Cardiac fibroblast (primary cell): ENCODE data around the gene ZNF396.

ENCODE experiments used
- DNase-seq, 2 donors: peaks; one replicate each; pipeline versions ENCODE4 v3.0.0 to v3.0.0-alpha.2; 2010; ENCODE audit warnings: low read depth in 2 of 2
- H3K4me3 ChIP-seq, 2 donors: replicated peaks in 1 of 2; 1 replicate in 1 of 2; 2 replicates in 1 of 2; pipeline ENCODE4 v1.5.1; 2011; ENCODE audit warnings: low read depth in 2 of 2, low read length in 2 of 2, mild to moderate bottlenecking in 2 of 2, moderate library complexity in 1 of 2
- TF ChIP-seq, protein P1 (sequence below): IDR thresholded peaks from one replicate; pipeline ENCODE4 v1.5.1; 2011; ENCODE audit warnings: low read depth, mild to moderate bottlenecking, low read length, inconsistent platforms

ZNF396 gene

DNA sequence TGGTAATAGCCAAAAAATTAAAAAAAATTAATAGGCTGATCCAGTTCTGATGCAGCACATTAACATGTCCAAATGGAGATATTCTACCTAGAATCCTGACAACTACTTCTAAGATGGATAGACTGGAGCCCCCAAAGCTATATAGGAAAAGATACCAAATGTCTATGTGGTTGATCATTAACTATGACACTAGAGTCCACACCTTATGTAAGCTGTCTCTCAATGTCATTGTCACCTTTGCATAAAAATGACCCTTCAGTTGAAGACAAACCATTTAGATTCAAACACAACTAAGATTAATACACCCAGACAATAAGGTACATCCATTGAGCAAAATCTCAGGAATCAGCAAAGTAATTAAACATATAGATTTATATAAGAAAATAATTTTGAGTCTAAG lies 14.6 kb downstream of the ZNF396 start:
- H3K4me3 ChIP-seq = no peak overlapping the region
- no peak for DNase-seq
- TF ChIP-seq, protein P1, sequence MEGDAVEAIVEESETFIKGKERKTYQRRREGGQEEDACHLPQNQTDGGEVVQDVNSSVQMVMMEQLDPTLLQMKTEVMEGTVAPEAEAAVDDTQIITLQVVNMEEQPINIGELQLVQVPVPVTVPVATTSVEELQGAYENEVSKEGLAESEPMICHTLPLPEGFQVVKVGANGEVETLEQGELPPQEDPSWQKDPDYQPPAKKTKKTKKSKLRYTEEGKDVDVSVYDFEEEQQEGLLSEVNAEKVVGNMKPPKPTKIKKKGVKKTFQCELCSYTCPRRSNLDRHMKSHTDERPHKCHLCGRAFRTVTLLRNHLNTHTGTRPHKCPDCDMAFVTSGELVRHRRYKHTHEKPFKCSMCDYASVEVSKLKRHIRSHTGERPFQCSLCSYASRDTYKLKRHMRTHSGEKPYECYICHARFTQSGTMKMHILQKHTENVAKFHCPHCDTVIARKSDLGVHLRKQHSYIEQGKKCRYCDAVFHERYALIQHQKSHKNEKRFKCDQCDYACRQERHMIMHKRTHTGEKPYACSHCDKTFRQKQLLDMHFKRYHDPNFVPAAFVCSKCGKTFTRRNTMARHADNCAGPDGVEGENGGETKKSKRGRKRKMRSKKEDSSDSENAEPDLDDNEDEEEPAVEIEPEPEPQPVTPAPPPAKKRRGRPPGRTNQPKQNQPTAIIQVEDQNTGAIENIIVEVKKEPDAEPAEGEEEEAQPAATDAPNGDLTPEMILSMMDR = no peak

DNA sequence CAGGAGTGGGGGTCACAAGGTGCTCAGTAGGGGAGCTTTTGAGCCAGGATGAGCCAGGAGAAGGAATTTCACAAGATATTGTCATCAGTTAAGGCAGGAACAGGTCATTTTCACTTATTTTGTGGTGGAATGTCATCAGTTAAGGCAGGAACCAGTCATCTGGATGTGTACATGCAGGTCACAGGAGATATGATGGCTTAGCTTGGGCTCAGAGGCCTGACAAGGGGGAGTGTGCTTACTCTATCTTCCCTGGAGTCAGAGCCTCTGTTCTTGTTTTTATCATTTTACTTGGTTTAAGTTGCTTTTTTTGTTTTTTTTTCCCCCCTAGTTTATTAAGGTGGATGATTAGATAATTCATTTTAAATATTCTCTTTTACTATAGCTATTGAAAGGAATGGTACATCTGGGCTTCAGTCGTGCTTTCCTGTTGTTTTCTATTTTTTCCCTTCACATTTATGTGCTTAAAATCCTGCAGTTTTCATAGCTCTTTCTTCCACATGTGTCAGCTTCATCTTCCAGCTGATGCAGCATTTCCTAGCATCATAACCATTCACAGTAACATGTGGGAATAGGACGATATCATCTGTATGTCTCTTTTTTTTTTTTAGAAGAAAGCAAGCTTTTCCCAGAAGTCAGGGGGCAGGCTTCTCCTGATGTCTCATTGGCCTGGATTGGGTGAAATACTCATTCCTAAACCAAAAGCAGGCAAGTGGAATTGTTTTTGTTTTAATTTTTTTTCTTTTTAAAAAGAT lies 15.4 kb downstream of the ZNF396 start:
- DNase-seq = no peak
- TF ChIP-seq, protein P1 = no peak
- H3K4me3 ChIP-seq = no peak overlapping the region

DNA sequence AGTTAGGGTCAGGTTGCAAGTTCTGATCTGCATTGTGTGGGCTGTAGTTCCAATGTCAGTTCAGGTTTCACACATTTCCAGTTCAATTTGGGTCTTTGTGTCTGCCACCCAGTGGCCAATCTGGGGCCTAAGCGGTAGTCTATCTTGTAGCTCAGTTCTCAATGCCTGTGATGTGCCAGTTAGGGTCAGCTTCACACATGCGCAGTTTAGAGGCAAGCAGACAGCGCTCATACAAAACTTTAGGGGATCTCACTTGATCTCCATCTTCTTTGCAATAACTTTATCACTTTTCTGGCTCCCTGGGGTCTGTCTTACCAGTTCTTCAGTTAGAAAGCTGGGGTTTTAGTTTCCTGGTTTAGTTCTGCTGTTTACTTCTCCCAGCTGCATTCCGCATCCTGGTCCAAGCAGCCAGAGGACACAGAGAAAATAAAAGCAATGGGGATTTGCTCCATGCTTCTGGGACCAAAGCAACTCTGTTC lies 22.0 kb downstream of the ZNF396 start:
- H3K4me3 ChIP-seq = peak overlapping the region in 1 of 2 donors; percentile 28
- TF ChIP-seq, protein P1 = peak; percentile 79
- peak; percentile 88 to 92 for DNase-seq

DNA sequence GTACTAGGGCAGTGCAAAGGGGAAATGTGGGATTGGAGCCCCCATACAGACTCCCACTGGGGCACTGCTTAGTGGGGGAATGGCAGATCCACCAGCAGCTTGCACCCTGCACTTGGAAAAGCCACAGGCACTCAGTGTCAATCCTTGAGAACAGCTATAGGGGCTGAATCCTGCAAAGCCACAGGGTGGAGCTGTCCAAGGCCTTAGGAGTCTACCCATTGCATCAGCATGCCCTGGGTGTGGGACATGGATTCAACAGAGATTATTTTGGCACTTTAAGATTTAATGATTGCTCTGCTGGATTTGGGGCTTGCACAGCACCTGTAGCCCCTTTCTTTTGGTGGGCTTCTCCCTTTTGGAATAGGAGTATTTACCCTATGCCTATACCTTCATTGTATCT lies 24.4 kb downstream of the ZNF396 start:
- H3K4me3 ChIP-seq = no peak overlapping the region
- no peak for DNase-seq
- TF ChIP-seq, protein P1 = no peak

DNA sequence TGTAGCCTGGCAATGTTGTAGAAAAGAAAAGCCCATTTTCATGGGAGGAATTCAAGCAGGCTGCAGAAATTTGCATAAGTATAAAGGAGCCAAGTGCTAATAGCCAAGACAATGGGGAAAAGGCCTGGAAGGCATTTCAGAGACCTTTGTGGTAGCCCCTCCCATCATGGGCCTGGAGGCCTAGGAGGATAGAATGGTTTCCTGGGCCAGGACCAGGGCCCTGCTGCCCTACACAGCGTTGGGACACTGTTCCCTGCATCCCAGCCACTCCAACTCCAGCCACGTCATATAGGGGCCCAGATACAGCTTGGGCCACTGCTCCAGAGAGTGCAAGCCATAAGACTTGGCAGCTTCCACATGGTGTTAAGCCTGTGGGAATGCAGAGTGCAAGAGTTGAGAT lies 24.9 kb downstream of the ZNF396 start:
- H3K4me3 ChIP-seq = no peak overlapping the region
- TF ChIP-seq, protein P1 = no peak
- no peak for DNase-seq

DNA sequence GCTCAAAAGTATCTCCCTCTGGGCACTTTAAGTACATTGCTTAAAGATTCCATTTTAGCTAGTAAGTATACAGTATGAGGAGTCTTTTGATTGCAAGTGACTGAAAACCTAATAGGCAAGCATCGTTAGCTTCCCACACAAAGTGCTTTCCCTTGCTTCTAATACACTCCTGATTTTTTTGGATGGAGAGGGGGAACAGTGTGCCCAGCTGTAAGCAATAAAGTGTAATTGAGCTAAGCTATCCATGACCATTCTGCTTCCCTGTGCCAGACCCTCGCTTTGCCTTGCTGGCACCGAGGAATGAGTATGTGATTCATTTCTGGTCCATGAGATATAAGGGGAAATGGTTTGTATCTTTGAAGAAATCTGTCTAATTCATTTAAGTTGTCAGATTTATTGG lies 29.1 kb downstream of the ZNF396 start:
- TF ChIP-seq, protein P1 = no peak
- no peak for DNase-seq
- no peak overlapping the region for H3K4me3 ChIP-seq
